Ovary (tissue), 3 donors: ENCODE results near the gene NAA20.

Experiments used
- CTCF ChIP-seq, 3 donors: fragments of 450-650 bp in 2 of 3; fragments of 200-600 bp in 1 of 3; IDR thresholded peaks; one replicate each; pipeline versions ENCODE4 v1.5.1 to v1.8.0; 2016 to 2022; ENCODE audit warnings: antibody characterized with exemption in 3 of 3, mild to moderate bottlenecking in 1 of 3
- EP300 ChIP-seq: sonication (generic); formaldehyde crosslinking; IDR thresholded peaks from one replicate; pipeline ENCODE4 v1.6.1; 2017; ENCODE audit warnings: antibody characterized with exemption
- donor health status: DM: no; HTN: no; CAD: no.

GRCh38 chr20:20020908-20021307 lies 3.7 kb downstream of the NAA20 start:
- TF ChIP-seq CTCF (IDR thresholded peaks at IDR 0.05) (no peak), EP300 (no peak)
